ENCODE data around the gene SYTL3.

SYTL3 gene

DNA sequence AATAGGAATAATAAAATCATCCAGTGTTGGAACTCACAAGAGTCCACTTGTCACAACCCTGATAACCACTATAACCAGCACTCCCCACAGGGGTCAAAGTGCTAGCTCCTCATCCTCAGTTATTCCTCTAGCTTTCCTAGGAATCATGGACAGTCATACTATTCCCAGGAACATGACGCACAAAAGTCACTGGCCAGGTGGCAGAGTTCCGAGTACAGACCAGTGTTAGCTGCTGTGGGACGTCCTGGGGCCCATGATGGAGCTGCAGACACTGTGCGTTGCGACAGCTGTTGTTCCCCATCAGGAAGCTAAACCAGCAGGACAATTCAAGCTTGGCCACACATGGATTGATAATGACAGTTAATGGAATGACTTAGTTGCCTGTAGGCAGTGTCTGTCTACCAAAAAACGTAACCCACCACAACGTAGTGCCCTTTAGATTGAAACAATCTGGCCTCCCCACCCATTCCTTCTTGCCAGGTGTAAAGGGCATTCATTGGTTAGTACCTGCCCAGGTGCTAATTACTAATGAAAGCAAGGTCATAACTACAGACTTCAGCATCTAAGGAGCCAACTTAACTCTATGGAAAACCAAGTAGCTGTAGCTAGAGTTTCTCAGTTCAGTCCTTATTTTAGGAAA, 151.9 kb downstream of the SYTL3 start:
- FAIRE-seq, result no peak

DNA sequence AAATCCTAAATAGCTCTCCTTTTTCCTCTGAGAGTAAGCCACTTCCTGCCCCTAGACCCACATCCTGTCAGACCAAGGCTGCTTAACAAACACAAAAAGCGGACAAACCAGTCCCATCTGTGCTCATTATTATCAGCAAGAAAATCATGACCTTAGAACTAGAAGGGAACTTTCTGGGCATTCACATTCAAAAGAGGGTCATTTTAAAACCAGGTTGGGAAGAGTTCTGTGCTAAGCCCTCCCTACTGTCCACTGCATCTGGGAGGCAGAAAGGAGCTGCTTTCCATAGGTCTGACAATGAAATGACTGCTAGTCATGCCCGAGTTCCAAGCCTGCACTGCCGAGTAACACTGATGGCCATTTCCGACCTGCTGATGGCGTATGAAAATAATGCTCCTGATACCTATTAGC, 153.9 kb downstream of the SYTL3 start:
- no peak for FAIRE-seq

DNA sequence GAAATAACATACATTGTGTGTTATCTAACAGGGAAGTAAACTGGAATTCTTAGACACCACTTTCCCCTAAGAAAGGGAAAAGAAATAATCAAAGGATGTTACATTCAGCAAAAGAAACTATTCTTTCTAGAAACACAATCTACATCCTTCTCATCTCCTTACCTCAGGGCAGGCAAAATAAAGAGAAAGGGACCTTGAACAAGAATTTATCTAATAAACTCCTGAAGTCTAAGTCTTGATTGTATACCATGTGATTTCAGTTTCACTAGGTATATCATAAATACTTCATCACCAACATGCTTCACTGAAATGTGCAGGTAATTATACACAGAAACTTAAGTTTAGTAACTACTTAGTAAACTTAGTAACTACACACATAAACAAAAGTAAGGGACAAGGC, 154.4 kb downstream of the SYTL3 start:
- no peak for FAIRE-seq

DNA sequence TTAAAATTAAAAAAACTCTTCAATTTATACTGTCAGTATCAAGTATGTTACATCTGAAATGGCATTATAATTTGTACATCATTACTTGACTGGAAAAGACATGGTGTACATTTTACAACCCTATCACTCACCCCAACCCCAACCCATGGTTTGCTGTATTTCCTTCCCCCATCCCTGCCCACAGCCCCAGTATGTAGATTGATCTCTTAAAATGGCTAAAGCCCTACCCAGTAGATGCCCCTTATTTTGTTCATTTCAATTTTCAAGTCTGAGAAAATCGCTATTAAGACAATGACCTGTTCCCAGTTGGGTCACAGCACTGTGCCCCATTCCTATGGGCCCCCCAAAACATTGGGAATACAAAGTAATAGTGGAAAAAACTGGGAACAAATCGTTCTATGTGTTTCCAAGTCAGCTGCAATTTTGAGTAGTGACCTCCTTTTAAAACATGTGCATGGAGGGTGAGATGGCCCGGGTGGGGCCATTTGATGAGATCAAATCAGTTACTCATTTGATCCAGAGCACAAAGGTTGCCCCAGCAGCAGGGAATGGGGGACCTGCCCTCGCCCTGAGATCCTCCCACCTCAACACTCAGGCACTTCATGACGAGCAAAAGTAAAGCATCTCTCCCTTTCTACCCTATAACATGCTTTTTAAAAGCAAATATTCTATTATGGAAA, 156.0 kb downstream of the SYTL3 start:
- FAIRE-seq, result no peak

DNA sequence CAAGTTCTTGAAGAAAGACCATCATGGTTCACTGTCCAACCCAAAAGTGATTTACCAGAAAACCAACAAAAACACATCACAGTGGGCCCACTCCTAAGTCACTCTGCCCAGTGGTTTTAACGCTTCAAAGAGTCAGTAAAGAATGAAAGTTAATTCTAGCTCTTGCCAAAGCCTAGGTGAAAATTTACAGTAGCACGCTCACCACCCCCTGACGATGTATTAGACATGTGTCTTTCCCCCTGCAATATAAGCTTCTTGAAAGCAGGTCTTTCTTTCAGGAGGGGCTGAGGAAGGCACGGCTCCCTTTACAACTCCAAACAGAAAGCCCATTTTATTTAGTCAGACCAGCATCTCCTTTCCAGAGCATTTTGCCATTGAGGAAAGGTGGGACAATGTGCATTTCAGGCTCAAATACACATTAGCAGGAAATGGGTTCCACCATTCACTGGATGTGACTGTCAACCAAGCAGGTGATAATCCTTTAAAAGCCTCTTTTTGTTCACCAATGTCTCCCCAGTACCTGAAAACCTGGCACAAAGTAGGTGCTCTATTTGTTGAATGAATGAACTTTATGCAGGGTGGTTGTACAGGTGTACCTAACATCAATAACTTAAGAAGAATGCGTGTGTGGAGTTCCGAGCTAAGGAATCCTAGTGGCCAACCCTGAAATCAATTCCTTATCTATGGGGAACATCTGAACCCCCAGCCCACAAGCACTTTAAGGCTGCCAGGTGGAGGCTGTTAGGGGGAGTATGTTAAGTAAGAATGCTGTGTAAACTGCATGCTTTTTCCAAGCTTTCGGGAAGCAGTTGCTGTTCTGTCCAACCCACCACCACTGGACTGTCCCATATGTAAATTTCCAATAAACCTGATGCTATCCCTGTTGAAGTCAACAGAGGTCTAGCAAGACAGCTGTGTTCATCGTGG, 157.9 kb downstream of the SYTL3 start:
- FAIRE-seq, result no peak

DNA sequence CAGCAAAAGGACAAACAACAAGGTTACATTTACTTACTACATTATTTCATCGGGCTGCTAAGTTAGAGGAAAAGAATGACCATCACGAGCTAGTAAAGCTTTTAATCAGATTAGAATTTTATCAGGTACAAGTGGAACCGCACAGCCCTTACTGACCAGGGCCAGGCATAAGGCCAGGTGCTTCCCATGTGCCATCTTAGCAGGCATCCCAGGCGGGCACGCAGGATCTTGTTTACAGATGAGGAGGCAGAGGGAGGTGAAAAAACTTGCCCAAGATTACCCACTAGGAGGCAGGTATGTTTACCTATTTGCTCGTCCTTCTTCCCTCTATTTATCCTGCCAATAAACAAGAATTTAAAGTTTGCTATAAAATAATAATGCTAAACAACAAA, 158.6 kb downstream of the SYTL3 start:
- FAIRE-seq, result no peak

DNA sequence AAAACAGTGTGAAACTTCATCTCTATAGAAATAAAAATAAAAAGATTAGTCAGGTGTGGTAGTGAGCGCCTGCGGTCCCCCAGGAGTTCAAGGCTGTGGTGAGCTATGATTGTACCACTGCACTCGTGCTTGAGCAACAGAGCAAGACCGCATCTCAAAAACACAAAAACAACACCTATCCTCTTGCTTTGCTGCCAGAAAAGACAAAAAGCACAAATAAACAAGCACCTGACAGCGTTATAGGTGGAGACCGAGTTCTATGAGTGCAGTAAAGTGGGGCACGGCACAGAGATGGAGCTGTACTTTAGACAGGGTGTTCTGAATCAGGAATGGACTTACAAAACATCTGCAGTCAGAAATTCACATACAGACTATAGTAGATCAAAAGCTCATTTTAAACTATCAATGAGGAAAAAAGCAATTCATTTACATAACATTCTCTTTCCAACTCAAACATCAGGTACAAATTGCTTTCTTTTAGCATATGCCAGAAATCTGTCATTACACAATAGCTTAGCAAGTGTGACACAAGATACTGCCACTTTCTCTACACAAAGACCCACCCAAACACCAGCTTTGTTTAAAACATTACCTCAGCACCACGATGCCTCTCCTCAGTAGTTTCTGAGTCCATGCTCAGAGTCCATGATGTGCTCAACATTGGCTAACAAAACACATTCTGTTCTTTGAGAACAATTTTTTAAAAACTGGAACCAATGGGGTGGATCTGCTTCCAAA, 159.3 kb downstream of the SYTL3 start:
- FAIRE-seq, result no peak

DNA sequence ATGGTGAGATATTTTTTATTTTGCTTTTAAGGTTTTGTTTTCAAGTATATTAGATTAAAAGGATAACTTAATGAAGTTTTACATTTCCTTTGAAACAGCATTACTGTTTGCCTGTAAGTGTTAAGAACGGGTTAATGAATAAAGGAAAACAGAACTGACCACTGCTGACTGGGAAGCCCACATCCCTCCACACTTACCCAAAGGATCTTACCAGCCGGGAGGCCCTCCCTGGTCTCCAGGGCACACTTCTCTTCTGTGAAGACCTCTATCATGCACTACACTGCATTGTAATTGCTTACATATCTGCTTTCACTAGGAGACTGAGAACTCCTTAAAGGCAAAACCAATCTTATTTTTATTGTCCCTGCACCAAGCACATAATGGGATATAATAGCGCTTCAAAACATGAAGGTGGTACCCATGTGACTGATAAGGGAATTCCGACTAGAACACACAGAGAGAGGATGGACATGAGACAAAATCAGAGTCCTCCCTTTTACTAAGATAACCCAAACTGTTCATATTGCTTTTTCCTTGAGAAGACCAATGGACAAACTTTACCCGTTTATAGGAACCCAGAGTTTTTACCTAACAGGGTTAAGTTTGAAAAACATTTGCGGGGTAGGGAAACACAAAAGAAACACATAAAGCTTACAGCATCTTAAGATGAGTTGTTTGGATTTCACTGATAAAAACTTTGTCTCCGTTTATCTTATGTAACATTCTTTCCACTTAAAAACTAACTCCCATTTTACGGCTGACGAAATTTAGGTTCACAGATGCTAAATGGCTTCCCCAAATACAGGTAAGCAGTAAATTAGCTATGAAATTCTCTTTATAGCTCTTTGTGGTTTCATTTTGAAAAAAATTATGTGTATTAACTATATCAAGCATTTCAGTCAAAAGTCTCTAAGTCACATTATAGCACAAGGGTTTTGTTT, 160.6 kb downstream of the SYTL3 start:
- no peak for FAIRE-seq

DNA sequence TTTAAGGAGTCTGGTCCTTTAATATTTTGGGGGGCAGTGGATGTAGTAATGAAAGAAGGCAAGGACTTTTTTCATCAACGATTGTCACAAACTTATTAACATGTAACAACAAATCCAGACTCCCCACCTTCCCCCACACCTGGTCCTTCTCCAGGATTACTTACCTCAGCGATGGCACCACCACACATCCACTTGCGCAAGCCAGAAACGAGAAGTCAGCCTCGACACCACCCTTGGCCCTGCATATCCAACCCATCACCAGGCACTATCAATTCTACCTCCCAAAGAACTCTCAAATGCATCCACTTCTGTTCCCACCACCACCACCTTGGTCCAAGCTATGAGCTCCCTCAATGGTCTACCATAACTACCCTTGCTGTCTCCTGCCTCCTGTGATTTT, 162.8 kb downstream of the SYTL3 start:
- FAIRE-seq, result no peak

DNA sequence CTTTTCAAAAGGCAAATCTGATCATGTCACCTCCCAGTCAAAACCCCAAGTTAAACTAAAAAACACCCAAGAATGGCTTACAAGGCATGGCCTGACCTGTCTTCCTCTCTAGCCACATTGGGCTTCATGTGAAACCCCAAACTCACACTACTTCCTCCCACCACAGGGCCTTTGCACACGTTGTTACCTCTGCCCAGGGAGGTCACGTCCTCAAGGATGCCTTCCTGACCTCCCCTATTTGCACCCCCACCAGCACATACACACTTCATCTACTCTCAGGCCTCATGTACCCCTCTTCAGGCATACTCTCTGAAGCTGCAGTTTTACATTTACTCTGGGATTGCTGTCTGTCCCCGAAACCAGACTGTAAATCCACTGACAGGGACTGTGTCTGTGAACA, 163.2 kb downstream of the SYTL3 start:
- no peak for FAIRE-seq
